ENCODE results near the gene NEK4. TPM values are rescaled to one million over a fixed set of nuclear protein-coding genes. Genes with fewer than 3 reads are reported as not detected.
"Not testable (repeated sequence)": the region's sequence is repeated elsewhere in the genome, so short reads cannot be mapped to it uniquely, and the experiment has no call there.

NEK4 gene
- total RNA-seq, 1 experiment from 2014 or later: 17.7 TPM

DNA sequence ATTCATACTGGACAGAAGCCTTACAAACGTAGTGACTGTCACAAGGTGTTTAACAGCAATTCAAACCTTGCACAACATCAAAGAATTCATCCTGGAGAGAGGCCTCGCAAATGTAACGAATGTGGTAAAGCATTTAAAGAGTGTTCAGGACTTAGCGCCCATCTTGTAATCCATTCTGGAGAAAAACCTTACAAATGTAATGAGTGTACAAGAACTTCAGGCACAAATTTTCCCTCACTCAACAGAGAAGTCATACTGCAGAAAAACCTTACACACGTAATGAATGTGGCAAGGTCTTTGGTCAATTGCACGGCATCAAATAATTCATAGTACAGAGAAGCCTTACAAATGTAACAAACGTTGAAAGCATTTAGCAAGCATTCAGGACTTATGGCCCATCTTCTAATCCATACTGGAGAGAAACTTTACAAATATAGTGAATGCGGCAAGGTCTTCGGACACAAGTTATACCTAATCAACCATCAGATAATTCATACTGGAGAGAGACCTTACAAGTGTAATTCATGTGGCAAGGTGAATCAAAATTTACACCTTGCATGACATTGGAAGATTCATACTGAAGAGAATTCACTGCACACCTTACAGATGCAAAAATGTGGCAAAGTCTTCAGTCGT lies 37.4 kb downstream of the NEK4 start:
- no peak for DNase-seq (ENCODE audit: low read depth)

GRCh38 chr3:52731590-52731989 lies 39.1 kb downstream of the NEK4 start:
- DNase-seq (ENCODE audit: low read depth): no peak

DNA sequence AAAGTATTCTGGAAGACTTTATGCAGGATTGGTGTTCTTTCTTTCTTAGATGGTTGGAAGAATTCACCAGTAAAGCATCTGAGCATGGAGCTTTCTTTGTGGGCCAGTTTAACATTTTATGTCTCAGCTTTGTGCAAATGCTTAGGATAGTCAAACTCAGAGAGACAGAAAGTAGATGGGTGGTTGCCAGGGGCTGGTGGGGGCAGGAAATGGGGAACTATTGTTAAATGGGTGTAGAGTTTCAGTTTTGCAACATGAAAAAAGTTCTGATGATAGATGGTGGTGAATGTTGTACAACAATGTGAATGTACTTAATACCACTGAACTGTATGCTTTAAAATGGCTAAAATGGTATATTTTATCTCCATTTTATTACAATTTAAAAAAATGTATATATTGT lies 40.1 kb downstream of the NEK4 start:
- no peak for DNase-seq (ENCODE audit: low read depth)

DNA sequence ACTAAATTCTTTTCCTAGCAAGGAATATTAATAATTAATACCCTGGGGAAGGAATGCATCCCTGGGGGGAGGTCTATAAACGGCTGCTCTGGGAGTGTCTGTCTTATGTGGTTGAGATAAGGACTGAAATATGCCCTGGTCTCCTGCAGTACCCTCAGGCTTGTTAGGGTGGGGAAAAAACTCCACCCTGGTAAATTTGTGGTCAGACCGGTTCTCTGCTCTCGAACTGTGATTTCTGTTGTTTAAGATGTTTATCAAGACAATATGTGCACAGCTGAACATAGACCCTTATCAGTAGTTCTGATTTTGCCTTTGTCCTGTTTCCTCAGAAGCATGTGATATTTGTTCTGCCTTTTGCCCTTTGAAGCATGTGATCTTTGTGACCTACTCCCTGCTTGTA lies 42.0 kb downstream of the NEK4 start:
- DNase-seq (ENCODE audit: low read depth): not testable (repeated sequence)

DNA sequence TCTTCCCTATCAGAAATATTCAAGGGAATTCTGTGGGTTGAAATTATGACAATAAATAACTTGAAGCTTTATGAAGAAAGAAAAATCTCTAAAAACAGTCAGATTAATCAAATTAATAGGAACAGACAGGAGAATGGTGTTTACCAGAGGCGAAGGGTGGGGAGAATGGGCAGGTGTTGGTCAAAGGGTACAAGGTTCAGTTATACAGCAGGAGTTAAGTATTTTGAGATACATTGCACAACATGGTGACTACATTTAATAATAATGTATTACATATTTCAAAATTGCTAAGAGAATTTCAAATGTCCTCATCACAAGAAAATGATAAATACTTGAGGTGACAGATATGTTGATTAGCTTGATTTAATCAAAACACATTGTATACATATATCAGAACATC lies 46.2 kb downstream of the NEK4 start:
- DNase-seq (ENCODE audit: low read depth): no peak

- no peak for DNase-seq (ENCODE audit: low read depth)
These were observed 46.8 kb downstream of the NEK4 start for GRCh38 chr3:52723935-52724334.

DNA sequence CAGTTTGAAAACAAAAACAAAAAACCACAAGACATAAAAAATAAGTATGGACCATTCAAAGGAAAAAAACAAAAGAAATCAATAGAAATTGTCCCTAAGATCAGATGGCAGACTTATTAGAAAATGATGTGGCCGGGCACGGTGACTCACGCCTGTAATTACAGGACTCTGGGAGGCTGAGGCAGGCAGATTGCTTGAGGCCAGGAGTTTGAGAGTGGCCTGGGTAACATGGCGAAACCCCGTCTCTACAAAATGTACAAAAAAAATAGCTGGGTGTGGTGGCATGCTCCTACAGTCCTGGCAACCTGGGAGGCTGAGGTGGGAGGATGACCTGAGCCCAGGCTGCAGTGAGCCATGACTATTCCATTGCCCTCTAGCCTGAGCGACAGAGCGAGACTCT lies 48.2 kb downstream of the NEK4 start:
- peak; percentile 60 for DNase-seq (ENCODE audit: low read depth)

DNA sequence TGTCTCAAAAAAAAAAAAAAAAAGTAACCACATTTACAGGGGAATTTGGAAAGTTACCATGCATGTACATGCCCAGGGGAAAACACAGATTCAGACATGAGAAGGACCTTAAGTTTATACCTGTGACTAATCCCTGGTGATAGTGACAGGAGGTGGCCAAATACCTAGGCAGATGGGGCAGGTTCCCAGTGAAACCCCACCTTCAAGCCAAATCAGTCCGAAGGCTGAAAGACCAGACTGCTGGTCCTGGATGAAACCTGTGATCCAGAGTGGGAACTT lies 49.1 kb downstream of the NEK4 start:
- no peak for DNase-seq (ENCODE audit: low read depth)

GRCh38 chr3:52721002-52721729 lies 49.6 kb downstream of the NEK4 start:
- DNase-seq (ENCODE audit: low read depth): peak; percentile 59

DNA sequence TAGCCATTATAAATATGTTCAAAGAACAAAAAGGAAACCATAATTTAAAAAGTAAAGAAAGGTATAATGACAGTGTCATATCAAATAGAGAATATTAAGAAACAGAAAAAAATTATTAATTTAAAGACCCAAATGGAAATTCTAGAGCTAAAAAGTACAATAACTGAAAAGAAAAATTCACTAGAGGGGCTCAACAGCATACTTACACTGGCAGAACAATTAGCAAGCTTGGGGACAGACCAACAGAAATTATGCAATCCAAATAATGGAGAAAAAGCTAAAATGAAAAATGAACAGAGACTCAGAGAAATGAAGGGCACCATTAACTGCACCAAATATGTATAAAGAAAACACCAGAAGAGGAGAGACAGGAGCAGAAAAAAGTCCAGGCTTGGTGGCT lies 51.1 kb downstream of the NEK4 start:
- no peak for DNase-seq (ENCODE audit: low read depth)

DNA sequence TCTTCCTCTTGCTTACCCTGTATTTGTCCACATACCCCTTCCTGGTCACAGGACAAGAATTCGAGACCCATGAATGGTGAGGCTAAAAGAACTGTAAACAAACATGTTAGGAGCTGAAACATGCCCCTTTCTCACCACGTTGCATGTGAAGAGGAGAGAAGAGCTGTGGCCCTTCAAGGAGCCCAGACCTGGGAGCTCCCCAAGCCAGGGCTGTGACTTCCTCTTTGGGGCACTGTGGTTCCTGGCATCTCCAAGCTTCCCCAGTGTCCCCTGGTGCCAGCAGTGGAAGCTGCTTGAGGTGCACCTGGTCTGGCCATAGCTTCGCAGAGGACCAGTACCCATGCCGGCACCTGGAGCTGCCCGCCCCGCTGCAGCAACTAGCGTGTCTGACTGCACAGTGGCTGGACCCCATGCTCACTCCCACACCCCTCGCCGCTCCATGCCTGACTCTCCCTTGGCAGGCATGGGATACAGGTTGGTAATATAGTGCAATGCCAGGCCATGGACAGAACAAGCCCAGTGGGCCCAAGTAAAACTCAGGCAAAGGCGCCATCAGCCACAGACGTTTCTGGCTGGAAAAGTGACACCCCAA lies 54.9 kb downstream of the NEK4 start:
- DNase-seq (ENCODE audit: low read depth): no peak

GRCh38 chr3:52714335-52715302 lies 56.1 kb downstream of the NEK4 start:
- no peak for DNase-seq (ENCODE audit: low read depth)

GRCh38 chr3:52712291-52713212 lies 58.2 kb downstream of the NEK4 start:
- DNase-seq (ENCODE audit: low read depth): peak; percentile 15

DNA sequence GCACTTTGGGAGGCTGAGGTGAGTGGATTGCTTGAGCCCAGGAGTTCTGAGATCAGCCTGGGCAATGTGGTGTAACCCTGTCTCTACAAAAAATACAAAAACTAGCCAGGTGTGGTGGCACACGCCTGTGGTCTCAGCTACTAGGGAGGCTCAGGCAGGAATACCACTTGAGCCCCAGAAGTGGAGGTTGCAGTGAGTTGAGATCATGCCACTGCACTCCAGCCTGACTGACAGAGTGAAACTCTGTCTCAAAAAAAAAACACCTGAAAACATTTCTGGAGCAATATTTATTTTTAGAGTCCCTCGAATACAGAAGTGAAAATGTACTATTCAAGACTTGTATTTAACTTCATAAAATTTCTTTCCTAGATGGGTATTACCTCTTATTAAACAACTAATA lies 60.2 kb downstream of the NEK4 start:
- DNase-seq (ENCODE audit: low read depth): no peak

- no peak for DNase-seq (ENCODE audit: low read depth)
These were observed 63.2 kb downstream of the NEK4 start for GRCh38 chr3:52707585-52707984.

DNA sequence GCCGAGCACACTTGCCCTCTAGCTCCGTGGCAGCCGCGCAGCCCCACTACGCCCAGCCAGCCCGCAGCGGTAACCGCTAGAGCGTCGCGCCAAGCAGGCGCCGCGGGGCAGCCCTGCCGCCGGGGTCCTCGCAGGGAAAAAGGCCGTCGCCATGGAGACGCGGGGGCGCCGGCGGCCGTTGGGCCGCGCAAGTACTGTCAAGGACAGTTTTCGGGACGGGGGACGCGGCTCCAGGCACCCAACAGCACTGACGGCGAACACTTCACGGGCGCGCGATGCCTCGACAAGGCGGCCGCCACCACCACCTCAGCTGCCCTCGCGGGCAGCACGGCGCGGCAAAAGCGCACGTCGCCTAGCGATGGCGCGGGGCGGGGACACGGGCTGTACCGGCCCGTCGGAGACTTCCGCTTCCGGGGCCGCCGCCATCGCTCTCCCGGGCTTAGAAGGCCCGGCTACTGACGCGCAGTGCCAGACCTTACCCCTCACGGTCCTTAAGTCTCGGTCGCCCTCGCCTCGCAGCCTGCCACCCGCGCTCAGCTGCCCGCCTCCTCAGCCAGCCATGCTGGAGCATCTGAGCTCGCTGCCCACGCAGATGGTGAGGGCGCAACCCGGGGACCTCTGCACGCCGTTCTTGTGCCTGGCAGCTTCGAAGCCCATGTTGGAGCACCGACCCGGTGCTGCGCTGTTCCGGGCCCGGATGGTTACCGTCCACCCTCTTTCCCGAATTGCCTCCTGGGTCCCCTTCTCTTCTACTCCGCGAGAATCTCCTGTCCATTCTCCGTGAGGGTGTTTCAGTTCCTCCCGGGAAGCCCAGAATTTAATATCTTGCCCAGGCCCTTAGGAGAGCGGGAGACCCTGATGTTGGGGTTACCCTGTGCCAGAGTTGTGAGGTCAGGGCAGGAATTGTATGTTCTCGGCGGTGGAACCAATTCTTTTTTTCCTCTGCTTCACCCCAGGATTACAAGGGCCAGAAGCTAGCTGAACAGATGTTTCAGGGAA lies 64.8 kb downstream of the NEK4 start, which contains the start of the genes GLT8D1 and SPCS1:
Gene GLT8D1, minus strand, starts transcription at position 104 of the 999 bp plus-strand sequence. CDS start 5,331 bp downstream, outside the sequence.
Gene SPCS1, plus strand, starts transcription at position 419 of the 999 bp plus-strand sequence. Its CDS starts 141 bp downstream, at position 560.
- DNase-seq (ENCODE audit: low read depth): peak; percentile 86

DNA sequence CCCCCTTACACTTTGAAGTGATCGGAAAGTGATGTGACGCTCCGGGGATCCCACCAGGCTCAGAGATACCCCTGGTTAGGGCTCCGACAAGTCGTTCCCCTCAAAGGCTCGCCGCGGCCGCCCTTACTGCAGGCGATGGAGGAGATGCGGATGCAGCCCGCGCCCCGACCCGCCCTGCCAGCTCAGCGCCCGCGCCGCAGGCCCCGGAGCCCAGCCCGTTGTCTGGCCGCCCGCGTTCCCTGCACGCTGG lies 65.4 kb downstream of the NEK4 start:
- no peak for DNase-seq (ENCODE audit: low read depth)

- DNase-seq (ENCODE audit: low read depth): peak; percentile 60
These were observed 65.9 kb downstream of the NEK4 start for GRCh38 chr3:52704611-52705437.

- no peak for DNase-seq (ENCODE audit: low read depth)
These were observed 67.4 kb downstream of the NEK4 start for GRCh38 chr3:52703341-52703740.

Measured in RPMI7951 (cell line).